Breast epithelium (tissue), 4 donors: ENCODE measurements around the gene TBC1D13. TPM values are rescaled to one million over a fixed set of nuclear protein-coding genes. Genes with fewer than 3 reads are reported as not detected.

Experiments
- DNase-seq, 2 donors: peaks; one replicate each; pipeline ENCODE4 v3.0.0-alpha.2; 2019; ENCODE audit warnings: low spot score in 2 of 2
- H3K27ac ChIP-seq, 2 donors: fragments of 200-600 bp; sonication (generic) in 1 of 2; one replicate each; pipeline ENCODE4 v1.5.1; 2016 to 2019; ENCODE audit warnings: mild to moderate bottlenecking in 1 of 2
- H3K27me3 ChIP-seq, 2 donors: fragments of 200-600 bp; sonication (generic) in 1 of 2; one replicate each; pipeline versions ENCODE4 v1.5.1 to v1.6.0; 2017 to 2019; ENCODE audit warnings: control low read depth in 1 of 2, mild to moderate bottlenecking in 1 of 2
- H3K36me3 ChIP-seq: fragments of 200-600 bp; one replicate; pipeline ENCODE4 v1.5.1; 2019
- H3K4me1 ChIP-seq, 2 donors: fragments of 200-600 bp; sonication (generic); one replicate each; pipeline ENCODE4 v1.5.1; 2016 to 2019; ENCODE audit warnings: control low read depth in 1 of 2
- H3K4me3 ChIP-seq, 3 donors: fragments of 200-600 bp; sonication (generic); 1 replicate in 2 of 3; 2 replicates in 1 of 3; pipeline ENCODE4 v1.5.1; 2016 to 2019; ENCODE audit warnings: mild to moderate bottlenecking in 3 of 3, moderate library complexity in 2 of 3
- H3K9me3 ChIP-seq, 2 donors: fragments of 200-600 bp; sonication (generic) in 1 of 2; one replicate each; pipeline ENCODE4 v1.5.1; 2016 to 2019; ENCODE audit warnings: control low read depth in 1 of 2
- CTCF ChIP-seq, 3 donors: fragments of 450-650 bp; IDR thresholded peaks; one replicate each; pipeline ENCODE4 v1.5.1; 2016 to 2017; ENCODE audit warnings: antibody characterized with exemption in 3 of 3, mild to moderate bottlenecking in 3 of 3, moderate library complexity in 3 of 3
- POLR2A ChIP-seq: fragments of 450-650 bp; IDR thresholded peaks from one replicate; pipeline ENCODE4 v1.6.1; 2016; ENCODE audit warnings: antibody characterized with exemption, mild to moderate bottlenecking, moderate library complexity
- POLR2AphosphoS5 ChIP-seq, 3 donors: sonication (generic); formaldehyde crosslinking; IDR thresholded peaks; one replicate each; pipeline ENCODE4 v1.6.1; 2017; ENCODE audit warnings: antibody characterized with exemption in 3 of 3
- intact Hi-C: fragments of 100-400 bp; cut with DNase I; formaldehyde crosslinking; loops from one replicate; pipeline ENCODE4 v1.15.1; 2023; ENCODE audit warnings: low total_unique reads
- total RNA-seq, 3 donors: library from RNA; depleted of rRNA; stranded (reverse); fragments of >200 nt; gene quantifications; one replicate each; pipeline ENCODE4 v1.1.0, GENCODE V29; 2016

Gene TBC1D13
- total RNA-seq, 3 donors from 2014 or later, result 14.4 to 20.0 (median 16.2) TPM

GRCh38 chr9:128829477-128830251 is 42.6 kb downstream of the TBC1D13 start, which contains the start of gene SPOUT1:
TSS of gene SPOUT1 (minus strand) at chr9:128829794. CDS start at chr9:128829780, 14 bp downstream.
- peak within 1 kb of the TSS; percentile 69 to 88 (median 73) for H3K4me3 ChIP-seq

GRCh38 chr9:128833696-128834095 is 46.6 kb downstream of the TBC1D13 start:
- DNase-seq, result no peak
- Histone ChIP-seq H3K27me3 (no peaks in the 10 kb centered on the region), H3K4me3 (no peak overlapping the region), H3K27ac (no peak overlapping the region), H3K4me1 (peaks cover 1 to 4% of the 10 kb centered on the region in 2 donors), H3K9me3 (no peaks in the 10 kb centered on the region), H3K36me3 (no peaks in the 10 kb centered on the region)
- intact Hi-C loops, result no loop called here
- no peak for TF ChIP-seq CTCF (IDR thresholded peaks at IDR 0.05)
- TF ChIP-seq POLR2A, result no peak
- TF ChIP-seq POLR2AphosphoS5 (IDR thresholded peaks at IDR 0.05), result no peak

More at GRCh38 chr9:128829477-128830251, 42.6 kb downstream of the TBC1D13 start, which contains the start of gene SPOUT1:
- Histone ChIP-seq H3K27ac (peak within 1 kb of the TSS; percentile 62 to 83), H3K36me3 (no peaks in the 10 kb centered on the region), H3K27me3 (no peaks in the 10 kb centered on the region), H3K9me3 (no peaks in the 10 kb centered on the region), H3K4me1 (peaks cover 3 to 8% of the 10 kb centered on the region in 2 donors)
- TF ChIP-seq CTCF (IDR thresholded peaks at IDR 0.05), result no peak
- TF ChIP-seq POLR2AphosphoS5 (IDR thresholded peaks at IDR 0.05), result peak; percentile 46 to 84 (median 72)
- no peak for TF ChIP-seq POLR2A
- intact Hi-C loops, result no loop called here
- DNase-seq, result peak; percentile 91 to 93

GRCh38 chr9:128835246-128836210 is 48.5 kb downstream of the TBC1D13 start:
- H3K36me3 ChIP-seq, result no peaks in the 10 kb centered on the region
- H3K4me1 ChIP-seq, result no peaks in the 10 kb centered on the region
- no peaks in the 10 kb centered on the region for H3K9me3 ChIP-seq
- DNase-seq, result no peak
- H3K27me3 ChIP-seq, result no peaks in the 10 kb centered on the region
- TF ChIP-seq POLR2A (no peak), POLR2AphosphoS5 (IDR thresholded peaks at IDR 0.05) (no peak), CTCF (IDR thresholded peaks at IDR 0.05) (no peak)
- H3K4me3 ChIP-seq, result no peak overlapping the region
- intact Hi-C loops, result no loop called here
- H3K27ac ChIP-seq, result no peak overlapping the region

GRCh38 chr9:128836509-128837145 is 49.6 kb downstream of the TBC1D13 start:
- intact Hi-C loops, result no loop called here
- no peak overlapping the region for H3K27ac ChIP-seq
- H3K27me3 ChIP-seq, result no peaks in the 10 kb centered on the region
- H3K36me3 ChIP-seq, result no peaks in the 10 kb centered on the region
- no peaks in the 10 kb centered on the region for H3K4me1 ChIP-seq
- no peaks in the 10 kb centered on the region for H3K9me3 ChIP-seq
- H3K4me3 ChIP-seq, result no peak overlapping the region
- TF ChIP-seq CTCF (IDR thresholded peaks at IDR 0.05), result no peak
- no peak for DNase-seq
